Nephron progenitor cell (in vitro differentiated cells): Measurements from ENCODE around the gene MAP3K7CL.

ENCODE experiments used
- DNase-seq: peaks from one replicate; pipeline ENCODE4 v3.0.0; 2021
- H3K27ac Mint-ChIP-seq: 2 replicates; pipeline ENCODE4 v1.8.0; 2021; ENCODE audit warnings: mild to moderate bottlenecking, moderate library complexity, mixed read lengths
- H3K27me3 Mint-ChIP-seq: 2 replicates; pipeline ENCODE4 v1.8.0; 2021; ENCODE audit warnings: mild to moderate bottlenecking, low read depth, mixed read lengths; ENCODE audit not compliant: poor library complexity
- H3K36me3 Mint-ChIP-seq: 2 replicates; pipeline ENCODE4 v1.8.0; 2021; ENCODE audit warnings: low read depth, mixed read lengths
- H3K4me1 Mint-ChIP-seq: 2 replicates; pipeline ENCODE4 v1.8.0; 2021; ENCODE audit warnings: mixed read lengths
- H3K4me3 Mint-ChIP-seq: 2 replicates; pipeline ENCODE4 v1.8.0; 2021; ENCODE audit warnings: mild to moderate bottlenecking, moderate library complexity, mixed read lengths
- H3K9me3 Mint-ChIP-seq: 2 replicates; pipeline ENCODE4 v1.8.0; 2021; ENCODE audit warnings: mild to moderate bottlenecking, moderate library complexity, mixed read lengths
- CTCF ChIP-seq: fragments of 200-600 bp; sonication (generic); IDR thresholded peaks from 2 replicates; pipeline ENCODE4 v1.5.0; 2021; ENCODE audit warnings: antibody characterized with exemption

MAP3K7CL gene

GRCh38 chr21:29172282-29172681 is 41.8 kb downstream of the MAP3K7CL start:
- no peak for DNase-seq
- Mint-ChIP-seq H3K4me3 (no peak overlapping the region), H3K4me1 (peaks cover 22% of the 10 kb centered on the region), H3K36me3 (no peaks in the 10 kb centered on the region), H3K27ac (no peak overlapping the region), H3K9me3 (no peaks in the 10 kb centered on the region), H3K27me3 (peaks cover 3% of the 10 kb centered on the region)
- no peak for TF ChIP-seq CTCF

- H3K27ac Mint-ChIP-seq = no peak overlapping the region
- no peak for DNase-seq
- TF ChIP-seq CTCF = no peak
- no peaks in the 10 kb centered on the region for H3K9me3 Mint-ChIP-seq
- H3K36me3 Mint-ChIP-seq = no peaks in the 10 kb centered on the region
- H3K27me3 Mint-ChIP-seq = peaks cover 8% of the 10 kb centered on the region
- no peak overlapping the region for H3K4me3 Mint-ChIP-seq
- peaks cover 10% of the 10 kb centered on the region for H3K4me1 Mint-ChIP-seq
Observed at GRCh38 chr21:29174607-29175013, 44.2 kb downstream of the MAP3K7CL start.

GRCh38 chr21:29175408-29176134 is 45.1 kb downstream of the MAP3K7CL start:
- TF ChIP-seq CTCF = no peak
- Mint-ChIP-seq H3K27me3 (peaks cover 8% of the 10 kb centered on the region), H3K36me3 (no peaks in the 10 kb centered on the region), H3K27ac (peak overlapping the region; percentile 30), H3K4me3 (no peak overlapping the region), H3K4me1 (peaks cover 4% of the 10 kb centered on the region), H3K9me3 (no peaks in the 10 kb centered on the region)
- DNase-seq = no peak

GRCh38 chr21:29176471-29177120 is 46.2 kb downstream of the MAP3K7CL start:
- Mint-ChIP-seq H3K4me1 (peaks cover 5% of the 10 kb centered on the region), H3K36me3 (no peaks in the 10 kb centered on the region), H3K9me3 (no peaks in the 10 kb centered on the region), H3K27me3 (peaks cover 11% of the 10 kb centered on the region), H3K27ac (no peak overlapping the region), H3K4me3 (no peak overlapping the region)
- DNase-seq = no peak
- no peak for TF ChIP-seq CTCF

- Mint-ChIP-seq H3K4me3 (no peak overlapping the region), H3K4me1 (peaks cover 10% of the 10 kb centered on the region), H3K27ac (no peak overlapping the region), H3K9me3 (no peaks in the 10 kb centered on the region), H3K36me3 (no peaks in the 10 kb centered on the region), H3K27me3 (peaks cover 11% of the 10 kb centered on the region)
- DNase-seq = no peak
- TF ChIP-seq CTCF = no peak
Observed at GRCh38 chr21:29177800-29178199, 47.4 kb downstream of the MAP3K7CL start.

GRCh38 chr21:29178926-29179325 is 48.5 kb downstream of the MAP3K7CL start:
- no peak for TF ChIP-seq CTCF
- Mint-ChIP-seq H3K27ac (no peak overlapping the region), H3K36me3 (no peaks in the 10 kb centered on the region), H3K27me3 (peaks cover 14% of the 10 kb centered on the region), H3K4me1 (peaks cover 10% of the 10 kb centered on the region), H3K9me3 (no peaks in the 10 kb centered on the region), H3K4me3 (no peak overlapping the region)
- no peak for DNase-seq
